DND-41 (cell line): ENCODE data around the gene SPRTN.

ENCODE experiments used
- ATAC-seq: fragments of 200-7000 bp; cut with Tn5 transposase; 3 replicates; pipeline ENCODE4 v1.9.1; 2021; ENCODE audit warnings: low read depth; ENCODE audit not compliant: insufficient read depth
- DNase-seq: peaks from one replicate; pipeline ENCODE4 v3.0.0-alpha.2; 2020
- H2AFZ ChIP-seq: 2 replicates; pipeline ENCODE4 v1.6.0; 2012; ENCODE audit warnings: low read depth, low read length
- H3K27ac ChIP-seq: 2 replicates; pipeline ENCODE4 v1.5.1; 2012; ENCODE audit warnings: low read length, inconsistent platforms
- H3K27me3 ChIP-seq: fragments of 200-600 bp; sonication (generic); 2 replicates; pipeline ENCODE4 v1.6.0; 2012; ENCODE audit warnings: low read length, mild to moderate bottlenecking, inconsistent platforms; ENCODE audit not compliant: insufficient read depth, poor library complexity
- H3K36me3 ChIP-seq: 2 replicates; pipeline ENCODE4 v1.5.1; 2012; ENCODE audit warnings: low read length, inconsistent platforms; ENCODE audit not compliant: insufficient read depth
- H3K4me1 ChIP-seq: 2 replicates; pipeline ENCODE4 v1.5.1; 2012; ENCODE audit warnings: mild to moderate bottlenecking, low read length; ENCODE audit not compliant: insufficient read depth
- H3K4me2 ChIP-seq: 2 replicates; pipeline ENCODE4 v1.6.0; 2012; ENCODE audit warnings: mild to moderate bottlenecking, moderate library complexity, low read length, inconsistent platforms; ENCODE audit not compliant: insufficient read depth
- H3K4me3 ChIP-seq, 2 experiments: fragments of 200-600 bp in 1 of 2; shearing (Covaris generic) in 1 of 2; 2 replicates each; pipeline ENCODE4 v1.5.1; 2012 to 2016; ENCODE audit warnings: inconsistent platforms in 2 of 2, low read length in 2 of 2, mild to moderate bottlenecking in 2 of 2, low read depth in 1 of 2, moderate library complexity in 1 of 2
- H3K79me2 ChIP-seq: 2 replicates; pipeline ENCODE4 v1.6.0; 2012; ENCODE audit warnings: low read length, inconsistent platforms; ENCODE audit not compliant: insufficient read depth
- H3K9ac ChIP-seq: 2 replicates; pipeline ENCODE4 v1.6.0; 2012; ENCODE audit warnings: low read depth, mild to moderate bottlenecking, inconsistent platforms, low read length, moderate library complexity
- H3K9me3 ChIP-seq: 2 replicates; pipeline ENCODE4 v1.5.1; 2012; ENCODE audit warnings: low read length, moderate library complexity, mild to moderate bottlenecking, inconsistent platforms; ENCODE audit not compliant: insufficient read depth, severe bottlenecking
- H4K20me1 ChIP-seq: 2 replicates; pipeline ENCODE4 v1.6.0; 2012; ENCODE audit warnings: low read length; ENCODE audit not compliant: insufficient read depth
- CTCF ChIP-seq: IDR thresholded peaks from 2 replicates; pipeline ENCODE4 v1.5.1; 2012; ENCODE audit warnings: borderline replicate concordance, low read length, moderate library complexity, mild to moderate bottlenecking; ENCODE audit not compliant: poor library complexity, severe bottlenecking; ENCODE audit errors: extremely low read depth
- EZH2 ChIP-seq: IDR thresholded peaks from 3 replicates; pipeline ENCODE4 v1.6.1; 2012; ENCODE audit warnings: borderline replicate concordance, low read depth, mild to moderate bottlenecking, moderate library complexity, low read length, inconsistent platforms; ENCODE audit not compliant: severe bottlenecking

The SPRTN gene

GRCh38 chr1:231355171-231355570 lies 17.1 kb downstream of the SPRTN start:
- no peaks in the 10 kb centered on the region for H3K9me3 ChIP-seq
- TF ChIP-seq CTCF (no peak), EZH2 (no peak)
- no peaks in the 10 kb centered on the region for H3K79me2 ChIP-seq
- no peaks in the 10 kb centered on the region for H3K27me3 ChIP-seq
- H3K4me1 ChIP-seq, result no peaks in the 10 kb centered on the region
- ATAC-seq (no peak), DNase-seq (no peak)
- peaks cover 30% of the 10 kb centered on the region for H3K36me3 ChIP-seq
- H3K9ac ChIP-seq, result no peak overlapping the region
- no peak overlapping the region for H3K4me2 ChIP-seq
- H3K4me3 ChIP-seq, result no peak overlapping the region
- no peaks in the 10 kb centered on the region for H4K20me1 ChIP-seq
- no peak overlapping the region for H3K27ac ChIP-seq
- H2AFZ ChIP-seq, result no peak overlapping the region

- H2AFZ ChIP-seq, result no peak overlapping the region
- DNase-seq, result no peak
- no peaks in the 10 kb centered on the region for H4K20me1 ChIP-seq
- TF ChIP-seq EZH2, result no peak
- TF ChIP-seq CTCF, result no peak
- H3K36me3 ChIP-seq, result peaks cover 26% of the 10 kb centered on the region
- no peaks in the 10 kb centered on the region for H3K9me3 ChIP-seq
- no peak overlapping the region for H3K27ac ChIP-seq
- no peaks in the 10 kb centered on the region for H3K4me1 ChIP-seq
- no peak overlapping the region for H3K9ac ChIP-seq
- ATAC-seq, result no peak
- no peaks in the 10 kb centered on the region for H3K27me3 ChIP-seq
- no peak overlapping the region for H3K4me3 ChIP-seq
- H3K4me2 ChIP-seq, result no peak overlapping the region
- H3K79me2 ChIP-seq, result 0 out of 2 replicates have a peak, but pooled peaks cover 1% of the 10 kb centered on the region
These were observed 19.2 kb downstream of the SPRTN start for GRCh38 chr1:231357187-231357772.

GRCh38 chr1:231357831-231358354 lies 19.8 kb downstream of the SPRTN start:
- Histone ChIP-seq H3K79me2 (0 out of 2 replicates have a peak, but pooled peaks cover 2% of the 10 kb centered on the region), H3K27me3 (no peaks in the 10 kb centered on the region), H3K36me3 (peaks cover 26% of the 10 kb centered on the region), H3K4me1 (no peaks in the 10 kb centered on the region), H3K9ac (no peak overlapping the region), H3K4me2 (no peak overlapping the region), H3K4me3 (no peak overlapping the region), H2AFZ (no peak overlapping the region), H3K27ac (no peak overlapping the region), H3K9me3 (no peaks in the 10 kb centered on the region), H4K20me1 (no peaks in the 10 kb centered on the region)
- TF ChIP-seq CTCF (peak; percentile 91), EZH2 (no peak)
- DNase-seq (peak; percentile 45), ATAC-seq (peak; percentile 93)
